Neural progenitor cell (in vitro differentiated cells): ENCODE data around the gene GTF3C1. TPM values are rescaled to one million over a fixed set of nuclear protein-coding genes. Genes with fewer than 3 reads are reported as not detected.
"Not testable (repeated sequence)": the region's sequence is repeated elsewhere in the genome, so short reads cannot be mapped to it uniquely, and the experiment has no call there.

ENCODE experiments used
- DNase-seq: peaks from one replicate; pipeline ENCODE4 v3.0.0-alpha.2; 2016; ENCODE audit warnings: low spot score
- H2AFZ ChIP-seq: fragments of 200-600 bp; sonication (generic); replicated peaks from 2 replicates; pipeline ENCODE4 v1.6.1; 2016; ENCODE audit warnings: antibody characterized with exemption
- H3F3A ChIP-seq: fragments of 200-600 bp; sonication (generic); 2 replicates; pipeline ENCODE4 v1.6.1; 2016; ENCODE audit warnings: antibody characterized with exemption, low read depth
- H3K27ac ChIP-seq: fragments of 200-600 bp; sonication (generic); 2 replicates; pipeline ENCODE4 v1.5.1; 2016; ENCODE audit warnings: mild to moderate bottlenecking
- H3K27me3 ChIP-seq: fragments of 200-600 bp; sonication (generic); 2 replicates; pipeline ENCODE4 v1.6.1; 2016; ENCODE audit warnings: mild to moderate bottlenecking, moderate library complexity
- H3K36me3 ChIP-seq: fragments of 200-600 bp; sonication (generic); 2 replicates; pipeline ENCODE4 v1.5.1; 2016
- H3K4me1 ChIP-seq: fragments of 200-600 bp; sonication (generic); 2 replicates; pipeline ENCODE4 v1.6.1; 2016; ENCODE audit warnings: mixed run types
- H3K4me2 ChIP-seq: fragments of 200-600 bp; sonication (generic); 2 replicates; pipeline ENCODE4 v1.6.1; 2016
- H3K4me3 ChIP-seq: fragments of 200-600 bp; sonication (generic); 2 replicates; pipeline ENCODE4 v1.5.1; 2016
- H3K79me2 ChIP-seq: fragments of 200-600 bp; sonication (generic); 2 replicates; pipeline ENCODE4 v1.6.1; 2016; ENCODE audit warnings: low read depth
- H3K9ac ChIP-seq: fragments of 200-600 bp; sonication (generic); 2 replicates; pipeline ENCODE4 v1.6.1; 2016
- H3K9me3 ChIP-seq: fragments of 200-600 bp; sonication (generic); 2 replicates; pipeline ENCODE4 v1.5.1; 2016; ENCODE audit warnings: low read depth
- H4K20me1 ChIP-seq: fragments of 200-600 bp; sonication (generic); 2 replicates; pipeline ENCODE4 v1.6.1; 2016; ENCODE audit warnings: low read depth
- H3K27ac Mint-ChIP-seq: 3 replicates; pipeline ENCODE4 v1.8.0; 2021; ENCODE audit warnings: mixed read lengths
- H3K27me3 Mint-ChIP-seq: 2 replicates; pipeline ENCODE4 v1.8.0; 2022; ENCODE audit warnings: low read depth, mild to moderate bottlenecking, inconsistent platforms, moderate library complexity, mixed read lengths; ENCODE audit not compliant: insufficient read depth
- H3K36me3 Mint-ChIP-seq: 3 replicates; pipeline ENCODE4 v1.8.0; 2021; ENCODE audit warnings: mixed read lengths
- H3K4me1 Mint-ChIP-seq: 3 replicates; pipeline ENCODE4 v1.8.0; 2021; ENCODE audit warnings: mixed read lengths
- H3K4me3 Mint-ChIP-seq: 3 replicates; pipeline ENCODE4 v1.8.0; 2021; ENCODE audit warnings: mild to moderate bottlenecking, moderate library complexity, mixed read lengths
- H3K9me3 Mint-ChIP-seq: 3 replicates; pipeline ENCODE4 v1.8.0; 2020; ENCODE audit warnings: mixed read lengths
- EZH2 ChIP-seq: fragments of 200-600 bp; sonication (generic); IDR thresholded peaks from 2 replicates; pipeline ENCODE4 v1.6.1; 2017; ENCODE audit warnings: antibody characterized with exemption, mild to moderate bottlenecking, moderate library complexity
- EZH2phosphoT487 ChIP-seq: fragments of 200-600 bp; sonication (generic); IDR thresholded peaks from 2 replicates; pipeline ENCODE4 v1.6.1; 2017; ENCODE audit warnings: antibody characterized with exemption
- total RNA-seq: library from RNA; depleted of rRNA; stranded (reverse); fragments of >200 nt; gene quantifications from 2 replicates; pipeline ENCODE4 v1.2.3, GENCODE V29; 2015; ENCODE audit warnings: low replicate concordance
- TF ChIP-seq, protein P1 (sequence below): fragments of 200-600 bp; sonication (generic); IDR thresholded peaks from 2 replicates; pipeline ENCODE4 v1.5.1; 2017; ENCODE audit warnings: antibody characterized with exemption, mild to moderate bottlenecking

GTF3C1 gene
- total RNA-seq, 1 donor from 2014 or later = 60.9 TPM

GRCh38 chr16:27458258-27458657 lies 91.5 kb downstream of the GTF3C1 start:
- peaks cover 4% of the 10 kb centered on the region for H3K4me1 Mint-ChIP-seq
- Histone ChIP-seq H4K20me1 (no peaks in the 10 kb centered on the region), H3K79me2 (no peaks in the 10 kb centered on the region), H3K36me3 (no peaks in the 10 kb centered on the region), H3K4me1 (no peaks in the 10 kb centered on the region), H2AFZ (no peak overlapping the region), H3K4me3 (no peak overlapping the region), H3F3A (no peaks in the 10 kb centered on the region), H3K9me3 (no peaks in the 10 kb centered on the region), H3K27me3 (no peaks in the 10 kb centered on the region), H3K9ac (no peak overlapping the region), H3K27ac (no peak overlapping the region), H3K4me2 (no peak overlapping the region)
- DNase-seq = no peak
- H3K9me3 Mint-ChIP-seq = no peaks in the 10 kb centered on the region
- no peak overlapping the region for H3K4me3 Mint-ChIP-seq
- peaks cover 10% of the 10 kb centered on the region for H3K36me3 Mint-ChIP-seq
- H3K27ac Mint-ChIP-seq = no peak overlapping the region
- TF ChIP-seq EZH2phosphoT487 (no peak), EZH2 (no peak)
- TF ChIP-seq, protein P1, sequence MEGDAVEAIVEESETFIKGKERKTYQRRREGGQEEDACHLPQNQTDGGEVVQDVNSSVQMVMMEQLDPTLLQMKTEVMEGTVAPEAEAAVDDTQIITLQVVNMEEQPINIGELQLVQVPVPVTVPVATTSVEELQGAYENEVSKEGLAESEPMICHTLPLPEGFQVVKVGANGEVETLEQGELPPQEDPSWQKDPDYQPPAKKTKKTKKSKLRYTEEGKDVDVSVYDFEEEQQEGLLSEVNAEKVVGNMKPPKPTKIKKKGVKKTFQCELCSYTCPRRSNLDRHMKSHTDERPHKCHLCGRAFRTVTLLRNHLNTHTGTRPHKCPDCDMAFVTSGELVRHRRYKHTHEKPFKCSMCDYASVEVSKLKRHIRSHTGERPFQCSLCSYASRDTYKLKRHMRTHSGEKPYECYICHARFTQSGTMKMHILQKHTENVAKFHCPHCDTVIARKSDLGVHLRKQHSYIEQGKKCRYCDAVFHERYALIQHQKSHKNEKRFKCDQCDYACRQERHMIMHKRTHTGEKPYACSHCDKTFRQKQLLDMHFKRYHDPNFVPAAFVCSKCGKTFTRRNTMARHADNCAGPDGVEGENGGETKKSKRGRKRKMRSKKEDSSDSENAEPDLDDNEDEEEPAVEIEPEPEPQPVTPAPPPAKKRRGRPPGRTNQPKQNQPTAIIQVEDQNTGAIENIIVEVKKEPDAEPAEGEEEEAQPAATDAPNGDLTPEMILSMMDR = no peak
- peaks cover 8% of the 10 kb centered on the region for H3K27me3 Mint-ChIP-seq

GRCh38 chr16:27457605-27457900 lies 92.2 kb downstream of the GTF3C1 start:
- not testable (repeated sequence) for H3F3A ChIP-seq, H3K79me2 ChIP-seq, H2AFZ ChIP-seq, H3K9ac ChIP-seq, H3K9me3 ChIP-seq, H3K27me3 ChIP-seq, H4K20me1 ChIP-seq, H3K36me3 ChIP-seq, H3K4me1 Mint-ChIP-seq, H3K27ac Mint-ChIP-seq, H3K4me1 ChIP-seq, H3K9me3 Mint-ChIP-seq, H3K27me3 Mint-ChIP-seq, H3K27ac ChIP-seq, H3K4me3 ChIP-seq, H3K4me3 Mint-ChIP-seq, H3K4me2 ChIP-seq, DNase-seq, H3K36me3 Mint-ChIP-seq

- no peak overlapping the region for H3K4me3 ChIP-seq
- H2AFZ ChIP-seq = no peak overlapping the region
- H4K20me1 ChIP-seq = no peaks in the 10 kb centered on the region
- H3K9me3 ChIP-seq = no peaks in the 10 kb centered on the region
- H3K36me3 ChIP-seq = no peaks in the 10 kb centered on the region
- Mint-ChIP-seq H3K27ac (no peak overlapping the region), H3K27me3 (peaks cover 3% of the 10 kb centered on the region), H3K36me3 (peaks cover 10% of the 10 kb centered on the region), H3K4me3 (no peak overlapping the region), H3K9me3 (no peaks in the 10 kb centered on the region), H3K4me1 (peaks cover 4% of the 10 kb centered on the region)
- no peaks in the 10 kb centered on the region for H3F3A ChIP-seq
- no peak overlapping the region for H3K9ac ChIP-seq
- no peaks in the 10 kb centered on the region for H3K4me1 ChIP-seq
- no peak for DNase-seq
- no peak overlapping the region for H3K27ac ChIP-seq
- H3K27me3 ChIP-seq = no peaks in the 10 kb centered on the region
- no peak for TF ChIP-seq EZH2phosphoT487
- TF ChIP-seq EZH2 = no peak
- TF ChIP-seq, protein P1 = no peak
- H3K79me2 ChIP-seq = no peaks in the 10 kb centered on the region
- no peak overlapping the region for H3K4me2 ChIP-seq
Observed at GRCh38 chr16:27455700-27456099, 94.0 kb downstream of the GTF3C1 start.

GRCh38 chr16:27453494-27453825 lies 96.3 kb downstream of the GTF3C1 start:
- H3K27me3 ChIP-seq = no peaks in the 10 kb centered on the region

More at GRCh38 chr16:27453494-27453825, 96.3 kb downstream of the GTF3C1 start:
- no peaks in the 10 kb centered on the region for H4K20me1 ChIP-seq
- no peak overlapping the region for H3K4me3 ChIP-seq
- H3K4me2 ChIP-seq = no peak overlapping the region
- H3K27ac ChIP-seq = no peak overlapping the region
- no peaks in the 10 kb centered on the region for H3K79me2 ChIP-seq
- no peaks in the 10 kb centered on the region for H3K4me1 ChIP-seq
- Mint-ChIP-seq H3K36me3 (no peaks in the 10 kb centered on the region), H3K4me3 (no peak overlapping the region), H3K27ac (no peak overlapping the region), H3K9me3 (no peaks in the 10 kb centered on the region), H3K27me3 (peaks cover 3% of the 10 kb centered on the region), H3K4me1 (peaks cover 11% of the 10 kb centered on the region)
- TF ChIP-seq, protein P1 = no peak
- TF ChIP-seq EZH2 = no peak
- no peak for TF ChIP-seq EZH2phosphoT487
- no peak for DNase-seq
- no peaks in the 10 kb centered on the region for H3K36me3 ChIP-seq
- no peaks in the 10 kb centered on the region for H3F3A ChIP-seq
- H3K9ac ChIP-seq = no peak overlapping the region
- no peak overlapping the region for H2AFZ ChIP-seq
- no peaks in the 10 kb centered on the region for H3K9me3 ChIP-seq
